GM12864 (cell line): ENCODE data around the gene PBRM1.
"Not testable (repeated sequence)": the region's sequence is repeated elsewhere in the genome, so short reads cannot be mapped to it uniquely, and the experiment has no call there.

Source experiments
- DNase-seq: peaks from one replicate; pipeline ENCODE4 v3.0.0-alpha.2; 2011; ENCODE audit warnings: low read depth
- H3K4me3 ChIP-seq: 2 replicates; pipeline ENCODE4 v1.5.1; 2011; ENCODE audit warnings: mild to moderate bottlenecking, low read depth, low read length, control low read depth
- TF ChIP-seq, protein P1 (sequence below): IDR thresholded peaks from 2 replicates; pipeline ENCODE4 v1.5.1; 2011; ENCODE audit warnings: low read depth, mild to moderate bottlenecking, moderate library complexity, low read length, control low read depth, inconsistent platforms; ENCODE audit errors: missing control alignments

Gene PBRM1

DNA sequence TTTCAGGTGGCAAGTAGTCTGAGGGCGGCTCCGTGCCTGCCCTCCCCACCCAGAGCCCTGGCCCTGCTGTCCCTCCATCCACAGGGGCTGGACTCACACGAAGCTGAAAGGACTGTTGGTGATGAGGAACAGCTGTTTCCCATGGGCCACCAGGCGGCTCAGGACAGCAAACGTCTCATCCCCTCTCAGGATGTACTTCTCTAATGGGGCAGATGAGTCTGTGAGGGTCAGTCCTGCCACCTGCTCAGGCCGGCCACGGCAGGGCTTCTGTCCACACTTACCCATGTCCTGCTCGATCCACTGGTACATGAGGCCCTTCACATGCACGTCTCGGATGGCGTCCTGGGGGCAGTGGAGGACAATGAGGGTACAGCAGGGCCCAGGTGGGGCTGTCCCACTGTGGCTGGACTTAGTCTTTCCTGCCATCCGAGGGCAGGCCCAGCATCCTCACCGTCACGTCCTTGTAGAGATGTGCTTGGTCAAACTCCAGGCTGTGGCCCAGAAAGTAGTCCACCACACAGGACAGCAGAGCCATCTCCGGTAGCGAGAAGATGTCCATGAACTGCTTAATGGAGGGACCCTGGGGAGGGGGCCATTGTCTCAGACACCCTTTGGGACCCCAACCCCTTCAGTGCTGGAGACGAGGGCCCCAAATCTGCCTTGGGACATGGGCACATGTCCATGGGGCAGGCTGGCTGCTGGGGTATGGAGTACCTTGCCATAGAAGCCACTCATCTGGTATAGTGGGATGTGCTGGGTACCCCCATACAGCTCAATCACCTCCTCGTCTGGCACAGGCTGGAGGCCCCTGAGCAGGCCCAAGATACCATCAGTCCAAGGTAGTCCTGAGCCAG lies 157.8 kb downstream of the PBRM1 start:
- no peak for DNase-seq
- TF ChIP-seq, protein P1, sequence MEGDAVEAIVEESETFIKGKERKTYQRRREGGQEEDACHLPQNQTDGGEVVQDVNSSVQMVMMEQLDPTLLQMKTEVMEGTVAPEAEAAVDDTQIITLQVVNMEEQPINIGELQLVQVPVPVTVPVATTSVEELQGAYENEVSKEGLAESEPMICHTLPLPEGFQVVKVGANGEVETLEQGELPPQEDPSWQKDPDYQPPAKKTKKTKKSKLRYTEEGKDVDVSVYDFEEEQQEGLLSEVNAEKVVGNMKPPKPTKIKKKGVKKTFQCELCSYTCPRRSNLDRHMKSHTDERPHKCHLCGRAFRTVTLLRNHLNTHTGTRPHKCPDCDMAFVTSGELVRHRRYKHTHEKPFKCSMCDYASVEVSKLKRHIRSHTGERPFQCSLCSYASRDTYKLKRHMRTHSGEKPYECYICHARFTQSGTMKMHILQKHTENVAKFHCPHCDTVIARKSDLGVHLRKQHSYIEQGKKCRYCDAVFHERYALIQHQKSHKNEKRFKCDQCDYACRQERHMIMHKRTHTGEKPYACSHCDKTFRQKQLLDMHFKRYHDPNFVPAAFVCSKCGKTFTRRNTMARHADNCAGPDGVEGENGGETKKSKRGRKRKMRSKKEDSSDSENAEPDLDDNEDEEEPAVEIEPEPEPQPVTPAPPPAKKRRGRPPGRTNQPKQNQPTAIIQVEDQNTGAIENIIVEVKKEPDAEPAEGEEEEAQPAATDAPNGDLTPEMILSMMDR = no peak
- no peak overlapping the region for H3K4me3 ChIP-seq

DNA sequence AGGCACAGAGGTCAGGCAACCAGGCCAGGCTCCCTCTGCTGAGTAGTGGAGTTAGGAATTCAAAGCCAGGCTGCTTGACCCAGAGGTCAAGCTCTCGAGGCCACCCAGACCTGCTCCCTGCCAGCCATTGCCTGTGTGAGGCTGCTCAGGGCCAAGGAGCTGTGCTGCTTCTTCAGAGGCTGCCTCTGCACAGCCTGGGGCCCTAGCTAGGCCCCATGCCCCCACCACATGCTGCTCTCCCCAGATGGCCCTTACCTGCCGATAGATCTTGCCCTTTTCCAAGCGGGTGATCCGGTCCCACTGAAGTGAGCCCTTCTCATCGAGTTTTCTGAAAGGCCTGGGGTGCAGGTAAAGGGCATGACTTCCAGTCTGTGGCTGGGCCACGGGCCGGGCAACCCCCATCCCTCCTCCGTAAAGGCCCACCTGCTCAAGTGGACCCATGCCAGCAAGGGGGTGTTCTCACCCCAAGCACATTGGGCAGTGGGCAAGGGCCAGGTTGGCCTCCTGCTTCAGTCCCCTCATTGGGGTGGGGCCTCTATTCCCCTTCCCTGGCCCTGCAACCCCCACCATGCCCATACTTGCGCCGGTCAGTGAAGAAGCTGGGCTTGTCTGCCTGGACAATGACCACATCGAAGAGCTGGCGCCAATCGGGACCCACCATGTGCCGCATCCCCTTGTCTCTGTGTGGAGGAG lies 158.5 kb downstream of the PBRM1 start:
- TF ChIP-seq, protein P1 = no peak
- H3K4me3 ChIP-seq = no peak overlapping the region
- DNase-seq = no peak

DNA sequence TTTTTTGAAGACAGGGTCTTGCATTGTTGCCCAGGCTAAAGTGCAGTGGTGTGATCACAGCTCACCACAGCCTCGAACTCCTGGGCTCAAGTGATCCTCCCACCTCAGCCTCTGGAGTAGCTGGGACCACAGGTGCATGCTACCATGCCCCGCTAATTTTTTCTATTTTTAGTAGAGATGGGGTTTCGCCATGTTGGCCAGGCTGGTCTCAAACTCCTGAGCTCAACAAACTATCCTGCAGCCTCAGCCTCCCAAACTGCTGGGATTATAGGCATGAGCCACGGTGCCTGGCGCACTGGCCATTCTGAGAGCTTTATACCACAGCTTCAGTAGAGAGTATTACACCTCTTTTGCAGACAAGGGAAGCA lies 159.1 kb downstream of the PBRM1 start:
- DNase-seq, H3K4me3 ChIP-seq: not testable (repeated sequence)

DNA sequence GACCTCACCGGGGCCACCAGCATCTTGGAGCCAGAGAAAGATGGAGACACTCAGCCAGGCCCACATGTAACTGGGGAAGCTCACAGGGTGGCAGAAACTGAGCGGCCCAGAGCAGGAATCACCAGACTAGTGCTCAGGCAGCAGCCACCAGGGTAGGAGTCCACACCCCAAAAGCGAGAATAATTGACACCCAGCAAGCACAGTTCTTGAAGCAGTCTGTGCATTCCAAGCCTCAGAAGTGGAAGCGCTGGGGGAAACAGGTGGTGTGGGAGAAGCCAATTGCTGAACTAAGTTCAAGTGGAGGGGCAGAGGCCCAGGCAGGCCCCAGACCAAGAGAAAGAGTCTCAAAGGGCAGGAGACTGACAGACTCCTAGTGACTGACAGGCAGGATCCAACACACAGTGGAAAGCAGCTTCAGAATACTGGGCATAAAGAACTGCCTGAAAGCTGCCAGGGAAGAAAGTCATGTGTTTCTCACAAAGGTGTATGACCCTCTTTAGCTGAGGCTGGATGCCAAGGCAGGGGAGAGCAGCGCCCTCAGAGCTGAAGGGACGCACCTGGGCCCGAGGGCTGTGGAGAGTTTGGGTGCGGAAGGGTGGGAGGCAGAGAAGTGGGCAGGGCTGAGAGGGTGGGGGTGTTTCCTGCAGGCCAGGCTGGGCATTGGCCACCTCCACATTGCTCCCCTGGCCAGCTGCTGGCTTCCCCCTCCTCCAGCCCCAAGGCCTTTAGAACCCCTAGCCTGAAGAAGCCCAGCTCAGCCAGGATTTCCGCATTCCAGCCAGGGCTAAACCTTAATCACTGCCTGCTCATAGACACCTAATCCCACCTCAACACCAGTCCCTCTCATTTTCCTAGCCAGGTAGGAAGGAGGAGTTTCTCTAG lies 159.8 kb downstream of the PBRM1 start:
- H3K4me3 ChIP-seq = no peak overlapping the region
- TF ChIP-seq, protein P1 = no peak
- DNase-seq = no peak

DNA sequence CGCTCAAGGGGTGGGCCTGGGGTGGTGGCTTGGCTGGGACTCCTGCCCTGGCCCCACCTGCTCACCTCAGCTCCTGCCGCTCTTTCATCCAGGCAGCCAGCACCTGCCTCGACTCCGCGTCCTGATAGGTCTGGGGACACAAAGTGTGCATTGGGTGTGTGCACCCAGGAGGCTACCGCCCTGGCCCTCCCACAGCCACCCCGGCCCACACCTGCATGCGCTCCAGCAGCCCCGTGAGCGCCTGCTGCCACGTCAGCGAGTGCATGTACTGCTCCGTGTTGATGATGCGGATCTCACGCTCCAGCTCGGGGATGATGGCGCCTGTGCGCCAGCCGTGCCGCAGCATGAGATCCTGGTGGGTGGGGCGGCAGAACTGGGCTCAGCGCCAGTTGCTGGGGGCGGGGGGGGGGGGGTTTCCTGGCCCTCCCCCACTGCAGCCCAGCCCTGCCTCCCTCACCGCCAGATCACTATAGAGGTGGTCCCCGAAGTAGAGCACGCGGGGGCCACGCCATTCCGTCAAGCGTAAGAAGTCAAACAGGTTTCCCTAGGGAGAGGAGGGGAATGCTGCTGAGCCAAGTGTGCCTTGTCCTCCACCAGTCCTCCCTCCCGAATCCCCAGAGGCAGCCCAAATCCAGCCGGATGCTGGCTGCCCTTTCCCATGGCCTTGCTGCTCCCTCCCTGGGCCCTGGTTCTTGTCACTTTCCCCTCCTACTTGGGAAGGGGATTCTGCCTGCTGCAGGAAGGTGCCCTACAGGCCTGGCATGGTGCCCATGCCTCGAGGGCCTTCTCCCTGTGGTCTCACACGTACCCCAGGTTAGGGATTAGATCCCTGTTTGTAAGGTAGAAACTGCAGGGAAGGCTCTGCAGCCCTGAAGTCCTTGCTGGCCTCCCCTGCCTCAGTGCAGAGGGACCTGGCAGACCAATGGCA lies 160.7 kb downstream of the PBRM1 start:
- TF ChIP-seq, protein P1 = no peak
- H3K4me3 ChIP-seq = no peak overlapping the region
- no peak for DNase-seq

DNA sequence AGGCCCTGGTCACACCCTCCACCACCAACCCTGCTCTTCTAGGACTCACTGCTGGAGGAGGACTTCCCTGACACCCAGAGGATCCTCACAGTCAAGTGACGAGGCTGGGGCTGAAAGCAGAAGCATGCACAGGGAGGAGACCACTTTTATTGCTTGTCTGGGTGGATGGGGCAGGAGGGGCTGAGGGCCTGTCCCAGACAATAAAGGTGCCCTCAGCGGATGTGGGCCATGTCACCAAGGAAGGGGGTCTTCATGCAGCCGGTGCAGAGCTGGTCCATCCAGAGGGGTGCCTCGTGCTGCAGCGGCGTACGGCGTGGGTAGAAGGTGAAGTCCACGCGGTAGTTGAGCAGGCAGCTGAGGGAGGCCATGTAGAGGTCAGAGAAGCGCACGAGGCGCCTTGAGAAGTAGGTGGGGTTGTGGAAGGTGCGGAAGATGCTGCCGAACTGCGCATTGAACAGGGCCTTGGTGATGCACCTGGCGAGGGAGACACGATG lies 161.4 kb downstream of the PBRM1 start:
- H3K4me3 ChIP-seq = no peak overlapping the region
- no peak for DNase-seq
- TF ChIP-seq, protein P1 = no peak
